ENCODE measurements around the gene HCN3.
"Not testable (repeated sequence)": the region's sequence is repeated elsewhere in the genome, so short reads cannot be mapped to it uniquely, and the experiment has no call there.

Gene HCN3

GRCh38 chr1:155282488-155283091, 5.3 kb downstream of the HCN3 start:
- in situ Hi-C loops (cut with MboI; ENCODE audit: low sequenced_read_pairs): no loop called here

- in situ Hi-C loops (cut with MboI; ENCODE audit: low sequenced_read_pairs): no loop called here
These were observed 7.2 kb downstream of the HCN3 start for GRCh38 chr1:155284476-155284875.

GRCh38 chr1:155285063-155285462, 7.8 kb downstream of the HCN3 start:
- in situ Hi-C loops (cut with MboI; ENCODE audit: low sequenced_read_pairs): no loop called here

- in situ Hi-C loops (cut with MboI; ENCODE audit: low sequenced_read_pairs): no loop called here
These were observed 8.4 kb downstream of the HCN3 start for GRCh38 chr1:155285631-155286044.

- in situ Hi-C loops (cut with MboI; ENCODE audit: low sequenced_read_pairs): no loop called here
These were observed 9.3 kb downstream of the HCN3 start for GRCh38 chr1:155286544-155286943.

- in situ Hi-C loops (cut with MboI; ENCODE audit: low sequenced_read_pairs): no loop called here
These were observed 10.8 kb downstream of the HCN3 start for GRCh38 chr1:155287987-155288543.

GRCh38 chr1:155291006-155291405, 13.7 kb downstream of the HCN3 start:
- in situ Hi-C loops (cut with MboI; ENCODE audit: low sequenced_read_pairs): not testable (repeated sequence)

- in situ Hi-C loops (cut with MboI; ENCODE audit: low sequenced_read_pairs): no loop called here
These were observed 16.0 kb downstream of the HCN3 start for GRCh38 chr1:155293086-155293749.

GRCh38 chr1:155294520-155295182, 17.4 kb downstream of the HCN3 start:
- in situ Hi-C loops (cut with MboI; ENCODE audit: low sequenced_read_pairs): no loop called here

GRCh38 chr1:155295183-155295941, 18.1 kb downstream of the HCN3 start:
- in situ Hi-C loops (cut with MboI; ENCODE audit: low sequenced_read_pairs): no loop called here

GRCh38 chr1:155295942-155296267, 18.6 kb downstream of the HCN3 start:
- in situ Hi-C loops (cut with MboI; ENCODE audit: low sequenced_read_pairs): no loop called here

- in situ Hi-C loops (cut with MboI; ENCODE audit: low sequenced_read_pairs): no loop called here
These were observed 19.4 kb downstream of the HCN3 start for GRCh38 chr1:155296661-155297060.

- in situ Hi-C loops (cut with MboI; ENCODE audit: low sequenced_read_pairs): no loop called here
These were observed 20.1 kb downstream of the HCN3 start for GRCh38 chr1:155297384-155297783.

- in situ Hi-C loops (cut with MboI; ENCODE audit: low sequenced_read_pairs): no loop called here
These were observed 22.8 kb downstream of the HCN3 start for GRCh38 chr1:155300024-155300423.

- in situ Hi-C loops (cut with MboI; ENCODE audit: low sequenced_read_pairs): no loop called here
These were observed 23.5 kb downstream of the HCN3 start for GRCh38 chr1:155300553-155301329.

- in situ Hi-C loops (cut with MboI; ENCODE audit: low sequenced_read_pairs): no loop called here
These were observed 24.1 kb downstream of the HCN3 start, which contains the start of gene PKLR for GRCh38 chr1:155301342-155301841. TSS of gene PKLR (minus strand) at chr1:155301438. CDS start at chr1:155301395, 43 bp downstream.

- in situ Hi-C loops (cut with MboI; ENCODE audit: low sequenced_read_pairs): no loop called here
These were observed 27.3 kb downstream of the HCN3 start for GRCh38 chr1:155304558-155305063.

- in situ Hi-C loops (cut with MboI; ENCODE audit: low sequenced_read_pairs): no loop called here
These were observed 28.7 kb downstream of the HCN3 start for GRCh38 chr1:155305881-155306391.

GRCh38 chr1:155307247-155307740, 30.0 kb downstream of the HCN3 start:
- in situ Hi-C loops (cut with MboI; ENCODE audit: low sequenced_read_pairs): no loop called here

Data from hTERT RPE-1 (cell line).